SK-N-SH treated with all-trans-retinoic acid at 6 μM for 48 hours (cell line): ENCODE data around the gene PRR7.

ENCODE experiments used
- ATAC-seq: fragments of 200-7000 bp; cut with Tn5 transposase; 3 replicates; pipeline ENCODE4 v1.9.1; 2020; ENCODE audit warnings: mild to moderate bottlenecking, moderate library complexity
- BACH2 ChIP-seq: fragments of 250-450 bp; sonication (Bioruptor Pico); IDR thresholded peaks from 2 replicates; pipeline ENCODE4 v1.9.0; 2021; ENCODE audit warnings: mild to moderate bottlenecking, borderline replicate concordance
- CREB5 ChIP-seq: fragments of 250-450 bp; sonication (Bioruptor Pico); IDR thresholded peaks from 2 replicates; pipeline ENCODE4 v1.5.1; 2020; ENCODE audit warnings: low read depth, mild to moderate bottlenecking, moderate library complexity
- CSDC2 ChIP-seq: fragments of 250-450 bp; sonication (Bioruptor Pico); IDR thresholded peaks from 2 replicates; pipeline ENCODE4 v1.5.0; 2020; ENCODE audit warnings: mild to moderate bottlenecking, moderate library complexity
- CSRNP3 ChIP-seq: fragments of 250-450 bp; sonication (Bioruptor Pico); IDR thresholded peaks from 2 replicates; pipeline ENCODE4 v1.5.1; 2021; ENCODE audit warnings: mild to moderate bottlenecking, moderate library complexity
- ESRRG ChIP-seq: fragments of 250-450 bp; sonication (Bioruptor Pico); IDR thresholded peaks from 2 replicates; pipeline ENCODE4 v1.6.1; 2021; ENCODE audit warnings: mild to moderate bottlenecking
- ISL1 ChIP-seq: fragments of 250-450 bp; sonication (Bioruptor Pico); IDR thresholded peaks from 2 replicates; pipeline ENCODE4 v2.1.2; 2022; ENCODE audit warnings: mild to moderate bottlenecking, moderate library complexity
- OSR1 ChIP-seq: fragments of 250-450 bp; sonication (Bioruptor Pico); IDR thresholded peaks from 2 replicates; pipeline ENCODE4 v1.8.0; 2022; ENCODE audit warnings: moderate library complexity, mild to moderate bottlenecking, inconsistent platforms
- PATZ1 ChIP-seq: fragments of 250-450 bp; sonication (Bioruptor Pico); IDR thresholded peaks from 2 replicates; pipeline ENCODE4 v1.8.0; 2020; ENCODE audit warnings: mild to moderate bottlenecking, moderate library complexity, borderline replicate concordance
- POU6F1 ChIP-seq: fragments of 250-450 bp; sonication (Bioruptor Pico); IDR thresholded peaks from 2 replicates; pipeline ENCODE4 v1.8.0; 2021; ENCODE audit warnings: low read depth, mild to moderate bottlenecking, moderate library complexity, borderline replicate concordance
- PPARA ChIP-seq: fragments of 250-450 bp; sonication (Bioruptor Pico); IDR thresholded peaks from 2 replicates; pipeline ENCODE4 v1.5.0; 2020; ENCODE audit warnings: mild to moderate bottlenecking, borderline replicate concordance
- RARB ChIP-seq: fragments of 250-450 bp; sonication (Bioruptor Pico); IDR thresholded peaks from 2 replicates; pipeline ENCODE4 v1.8.0; 2021; ENCODE audit warnings: mild to moderate bottlenecking, moderate library complexity
- TCF4 ChIP-seq: fragments of 250-450 bp; sonication (Bioruptor Pico); IDR thresholded peaks from 2 replicates; pipeline ENCODE4 v1.8.0; 2021; ENCODE audit warnings: mild to moderate bottlenecking, moderate library complexity, borderline replicate concordance
- TOX ChIP-seq: fragments of 250-450 bp; sonication (Bioruptor Pico); IDR thresholded peaks from 2 replicates; pipeline ENCODE4 v1.8.0; 2021; ENCODE audit warnings: mild to moderate bottlenecking, moderate library complexity, borderline replicate concordance
- TSHZ2 ChIP-seq: fragments of 250-450 bp; sonication (Bioruptor Pico); IDR thresholded peaks from 2 replicates; pipeline ENCODE4 v1.5.0; 2020; ENCODE audit warnings: mild to moderate bottlenecking, moderate library complexity
- ZC3H10 ChIP-seq: fragments of 250-450 bp; sonication (Bioruptor Pico); IDR thresholded peaks from 2 replicates; pipeline ENCODE4 v1.5.1; 2021; ENCODE audit warnings: mild to moderate bottlenecking, moderate library complexity
- ZFP3 ChIP-seq: fragments of 250-450 bp; sonication (Bioruptor Pico); IDR thresholded peaks from 2 replicates; pipeline ENCODE4 v1.5.0; 2020; ENCODE audit warnings: mild to moderate bottlenecking, moderate library complexity
- ZFP30 ChIP-seq: fragments of 450-650 bp; formaldehyde crosslinking; IDR thresholded peaks from 2 replicates; pipeline ENCODE4 v1.5.0; 2022; ENCODE audit warnings: mild to moderate bottlenecking, moderate library complexity
- ZNF565 ChIP-seq: fragments of 450-650 bp; formaldehyde crosslinking; conservative IDR thresholded peaks from 2 replicates; pipeline ENCODE4 v1.5.0; 2020; ENCODE audit warnings: low read depth, mild to moderate bottlenecking, moderate library complexity
- ZNF8 ChIP-seq: fragments of 450-650 bp; formaldehyde crosslinking; IDR thresholded peaks from 2 replicates; pipeline ENCODE4 v1.5.0; 2020; ENCODE audit warnings: mild to moderate bottlenecking, moderate library complexity

Gene PRR7

GRCh38 chr5:177425196-177425800 lies 21.3 kb upstream of the PRR7 start:
- ATAC-seq, result no peak

GRCh38 chr5:177425801-177426565 lies 20.6 kb upstream of the PRR7 start:
- TF ChIP-seq ZNF565 (no peak), ISL1 (no peak), BACH2 (CRISPR knock-in tag) (no peak), RARB (CRISPR knock-in tag) (no peak), TSHZ2 (CRISPR knock-in tag) (peak; percentile 41; the same call in 1 of the 2 replicates), PATZ1 (CRISPR knock-in tag) (peak; percentile 17; the same call in 1 of the 2 replicates)
- TF ChIP-seq, all 23 proteins: peak for 2

More at GRCh38 chr5:177425196-177425800, 21.3 kb upstream of the PRR7 start:
- TF ChIP-seq ZFP30 (CRISPR knock-in tag), result no peak
- TF ChIP-seq PPARA (CRISPR knock-in tag), result no peak
- TF ChIP-seq ZNF8, result no peak
- TF ChIP-seq TOX (CRISPR knock-in tag), result no peak
- no peak for TF ChIP-seq OSR1
- TF ChIP-seq PATZ1 (CRISPR knock-in tag), result no peak
- no peak for TF ChIP-seq CREB5 (CRISPR knock-in tag)
- TF ChIP-seq TCF4 (CRISPR knock-in tag), result no peak
- no peak for TF ChIP-seq POU6F1
- TF ChIP-seq ESRRG (CRISPR knock-in tag), result no peak
- TF ChIP-seq ZC3H10 (CRISPR knock-in tag), result no peak
- TF ChIP-seq ZFP3 (CRISPR knock-in tag), result no peak
- no peak for TF ChIP-seq CSDC2 (CRISPR knock-in tag)
- no peak for TF ChIP-seq CSRNP3 (CRISPR knock-in tag)
- no peak for TF ChIP-seq BACH2 (CRISPR knock-in tag)

More at GRCh38 chr5:177425801-177426565, 20.6 kb upstream of the PRR7 start:
- ATAC-seq, result peak; percentile 95
